GM18508 (cell line): ENCODE data around the gene SCFD2.
"Not testable (repeated sequence)": the region's sequence is repeated elsewhere in the genome, so short reads cannot be mapped to it uniquely, and the experiment has no call there.

Source experiments
- ATAC-seq: cut with Tn5 transposase; IDR thresholded peaks from one replicate; pipeline ENCODE4 v1.9.1; 2021; ENCODE audit warnings: moderate number of reproducible peaks; ENCODE audit not compliant: insufficient read depth, unreplicated experiment

The SCFD2 gene

GRCh38 chr4:53195815-53196661 is 169.8 kb downstream of the SCFD2 start:
- ATAC-seq: no peak

- no peak for ATAC-seq
Measured at GRCh38 chr4:53194727-53195126, 171.1 kb downstream of the SCFD2 start.

- no peak for ATAC-seq
Measured at GRCh38 chr4:53193111-53193510, 172.8 kb downstream of the SCFD2 start.

- ATAC-seq: no peak
Measured at GRCh38 chr4:53192496-53192895, 173.4 kb downstream of the SCFD2 start.

GRCh38 chr4:53191997-53192396 is 173.9 kb downstream of the SCFD2 start:
- ATAC-seq: no peak

- ATAC-seq: no peak
Measured at GRCh38 chr4:53189011-53189410, 176.8 kb downstream of the SCFD2 start.

GRCh38 chr4:53186714-53187358 is 179.0 kb downstream of the SCFD2 start:
- no peak for ATAC-seq

GRCh38 chr4:53185869-53186585 is 179.8 kb downstream of the SCFD2 start:
- ATAC-seq: no peak

- ATAC-seq: no peak
Measured at GRCh38 chr4:53183754-53184153, 182.1 kb downstream of the SCFD2 start.

- ATAC-seq: not testable (repeated sequence)
Measured at GRCh38 chr4:53177751-53178150, 188.1 kb downstream of the SCFD2 start.

- ATAC-seq: no peak
Measured at GRCh38 chr4:53175640-53176039, 190.2 kb downstream of the SCFD2 start.

GRCh38 chr4:53174823-53175222 is 191.0 kb downstream of the SCFD2 start:
- no peak for ATAC-seq

GRCh38 chr4:53173576-53173975 is 192.3 kb downstream of the SCFD2 start:
- no peak for ATAC-seq

GRCh38 chr4:53171797-53172196 is 194.1 kb downstream of the SCFD2 start:
- no peak for ATAC-seq

GRCh38 chr4:53169695-53170617 is 195.9 kb downstream of the SCFD2 start:
- ATAC-seq: no peak

GRCh38 chr4:53168228-53168627 is 197.6 kb downstream of the SCFD2 start:
- no peak for ATAC-seq

- no peak for ATAC-seq
Measured at GRCh38 chr4:53162969-53163368, 202.9 kb downstream of the SCFD2 start.

GRCh38 chr4:53161787-53162433 is 204.0 kb downstream of the SCFD2 start:
- no peak for ATAC-seq

GRCh38 chr4:53161051-53161786 is 204.6 kb downstream of the SCFD2 start:
- ATAC-seq: no peak
